ENCODE data around the gene HSP90AA1. TPM values are rescaled to one million over a fixed set of nuclear protein-coding genes. Genes with fewer than 3 reads are reported as not detected.

HSP90AA1 gene
- total and polyA plus RNA-seq, 2 experiments from 2014 or later, result 1,401 to 2,107 TPM

DNA sequence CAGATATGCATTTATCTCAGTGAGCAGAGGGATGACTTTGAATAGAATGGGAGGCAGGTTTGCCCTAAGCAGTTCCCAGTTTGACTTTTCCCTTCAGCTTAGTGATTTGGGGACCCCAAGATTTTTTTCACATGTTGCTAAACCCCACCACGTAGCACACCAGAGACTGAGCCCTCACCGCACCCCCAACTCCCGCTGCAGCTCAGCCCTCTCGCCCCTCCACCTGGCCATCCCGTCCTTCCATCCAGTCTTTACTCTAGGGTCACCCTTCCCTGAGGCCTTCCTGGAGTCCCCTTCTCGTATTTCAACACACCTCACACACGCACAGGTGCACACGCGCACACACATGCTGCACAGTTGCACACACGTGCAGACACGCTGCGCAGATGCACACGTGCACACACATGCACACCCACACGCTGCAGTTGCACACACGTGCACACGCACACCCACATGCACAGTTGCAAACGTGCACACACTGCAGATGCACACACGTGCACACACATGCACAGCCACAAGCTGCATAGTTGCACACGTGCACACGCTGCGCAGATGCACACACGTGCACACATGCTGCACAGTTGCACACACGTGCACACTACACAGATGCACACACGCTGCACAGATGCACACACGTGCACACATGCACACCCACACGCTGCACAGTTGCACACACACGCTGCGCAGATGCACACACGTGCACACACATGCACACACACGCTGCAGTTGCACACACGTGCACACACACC lies 30.0 kb downstream of the HSP90AA1 start:
- Histone ChIP-seq H3K4me1 (ENCODE audit: insufficient read depth) (0 out of 2 replicates have a peak, but pooled peaks cover 2% of the 10 kb centered on the region), H2AFZ (no peak overlapping the region), H3K9me2 (ENCODE audit: insufficient read depth) (no peaks in the 10 kb centered on the region), H4K20me1 (replicated peaks; ENCODE audit: insufficient read depth) (no peaks in the 10 kb centered on the region; the same call in 1 of the 2 replicates), H3K79me2 (replicated peaks; ENCODE audit: insufficient read depth) (no peaks in the 10 kb centered on the region), H3K27me3 (ENCODE audit: insufficient read depth) (no peaks in the 10 kb centered on the region), H3K36me3 (ENCODE audit: insufficient read depth) (no peaks in the 10 kb centered on the region), H3K27ac (ENCODE audit: low read depth) (no peak overlapping the region; the same call in 1 of the 2 replicates), H3K4me2 (no peak overlapping the region), H3K4me3 (no peak overlapping the region), H3F3A (replicated peaks; ENCODE audit: low read depth) (peaks cover 21% of the 10 kb centered on the region; the same call in 1 of the 2 replicates)
- Mint-ChIP-seq H3K36me3 (ENCODE audit: low read depth) (peaks cover 23% of the 10 kb centered on the region), H3K27me3 (ENCODE audit: insufficient read depth, low read depth, poor library complexity) (peaks cover 21% of the 10 kb centered on the region), H3K4me3 (no peak overlapping the region), H3K27ac (peak overlapping the region; percentile 70; the same call in 1 of the 2 replicates), H3K9me3 (no peaks in the 10 kb centered on the region), H3K4me1 (peaks cover 32% of the 10 kb centered on the region)
- TF ChIP-seq POLR2AphosphoS5 (IDR thresholded peaks at IDR 0.05; ENCODE audit: low read depth) (no peak), ZNF114 (CRISPR knock-in tag; IDR thresholded peaks at IDR 0.05) (no peak), NANOG (IDR thresholded peaks at IDR 0.05; ENCODE audit: borderline replicate concordance) (no peak), ZNF331 (CRISPR knock-in tag; IDR thresholded peaks at IDR 0.05; ENCODE audit: low read depth) (no peak)
- TF ChIP-seq, protein P1, sequence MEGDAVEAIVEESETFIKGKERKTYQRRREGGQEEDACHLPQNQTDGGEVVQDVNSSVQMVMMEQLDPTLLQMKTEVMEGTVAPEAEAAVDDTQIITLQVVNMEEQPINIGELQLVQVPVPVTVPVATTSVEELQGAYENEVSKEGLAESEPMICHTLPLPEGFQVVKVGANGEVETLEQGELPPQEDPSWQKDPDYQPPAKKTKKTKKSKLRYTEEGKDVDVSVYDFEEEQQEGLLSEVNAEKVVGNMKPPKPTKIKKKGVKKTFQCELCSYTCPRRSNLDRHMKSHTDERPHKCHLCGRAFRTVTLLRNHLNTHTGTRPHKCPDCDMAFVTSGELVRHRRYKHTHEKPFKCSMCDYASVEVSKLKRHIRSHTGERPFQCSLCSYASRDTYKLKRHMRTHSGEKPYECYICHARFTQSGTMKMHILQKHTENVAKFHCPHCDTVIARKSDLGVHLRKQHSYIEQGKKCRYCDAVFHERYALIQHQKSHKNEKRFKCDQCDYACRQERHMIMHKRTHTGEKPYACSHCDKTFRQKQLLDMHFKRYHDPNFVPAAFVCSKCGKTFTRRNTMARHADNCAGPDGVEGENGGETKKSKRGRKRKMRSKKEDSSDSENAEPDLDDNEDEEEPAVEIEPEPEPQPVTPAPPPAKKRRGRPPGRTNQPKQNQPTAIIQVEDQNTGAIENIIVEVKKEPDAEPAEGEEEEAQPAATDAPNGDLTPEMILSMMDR (conservative IDR thresholded peaks at IDR 0.05; ENCODE audit: low read depth in 2 of 2), result no peak
- TF ChIP-seq, protein P2, sequence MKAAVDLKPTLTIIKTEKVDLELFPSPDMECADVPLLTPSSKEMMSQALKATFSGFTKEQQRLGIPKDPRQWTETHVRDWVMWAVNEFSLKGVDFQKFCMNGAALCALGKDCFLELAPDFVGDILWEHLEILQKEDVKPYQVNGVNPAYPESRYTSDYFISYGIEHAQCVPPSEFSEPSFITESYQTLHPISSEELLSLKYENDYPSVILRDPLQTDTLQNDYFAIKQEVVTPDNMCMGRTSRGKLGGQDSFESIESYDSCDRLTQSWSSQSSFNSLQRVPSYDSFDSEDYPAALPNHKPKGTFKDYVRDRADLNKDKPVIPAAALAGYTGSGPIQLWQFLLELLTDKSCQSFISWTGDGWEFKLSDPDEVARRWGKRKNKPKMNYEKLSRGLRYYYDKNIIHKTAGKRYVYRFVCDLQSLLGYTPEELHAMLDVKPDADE (IDR thresholded peaks at IDR 0.05), result no peak
- DNase-seq (ENCODE audit: low spot score) (no peak), ATAC-seq (peak; percentile 9; the same call in 1 of the 3 replicates)

DNA sequence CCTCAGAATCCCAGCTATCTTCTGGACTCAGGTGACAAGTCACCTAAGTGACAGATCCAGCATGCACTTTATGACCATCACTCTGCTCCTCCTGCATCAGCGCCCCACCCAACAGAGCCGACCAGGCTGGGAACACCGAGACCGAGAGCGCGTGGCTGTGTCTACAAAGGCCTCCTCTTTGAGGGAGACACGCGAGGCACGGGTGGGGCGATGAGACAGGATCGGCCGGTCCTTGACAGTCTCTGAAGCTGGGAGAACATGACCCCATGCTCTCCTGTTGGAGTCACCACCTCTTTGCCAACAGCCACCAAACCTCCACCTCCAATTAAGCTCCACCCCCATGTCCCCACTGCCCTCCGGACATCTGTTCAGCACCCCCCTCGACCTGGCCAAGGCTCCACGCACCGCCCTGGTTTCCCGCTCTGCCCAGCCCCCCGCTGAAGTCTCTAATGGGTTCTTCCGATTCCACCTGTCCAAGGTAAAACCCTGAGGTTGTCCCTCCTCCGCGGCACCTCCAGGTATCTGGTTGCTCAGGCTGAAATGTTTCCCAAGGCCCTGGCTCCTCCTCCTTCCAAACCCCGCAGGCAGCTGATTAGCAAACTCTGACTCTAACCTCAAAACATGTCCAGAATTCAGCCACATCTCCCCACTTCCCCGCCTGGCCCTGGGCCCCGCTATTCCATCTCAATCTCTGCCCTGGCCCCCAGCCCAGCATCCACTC lies 31.5 kb downstream of the HSP90AA1 start:
- Histone ChIP-seq H3K36me3 (ENCODE audit: insufficient read depth) (peaks cover 5% of the 10 kb centered on the region; the same call in 1 of the 2 replicates), H3K27ac (ENCODE audit: low read depth) (peak overlapping the region; percentile 76), H3F3A (replicated peaks; ENCODE audit: low read depth) (peaks cover 21% of the 10 kb centered on the region; the same call in 1 of the 2 replicates), H4K20me1 (replicated peaks; ENCODE audit: insufficient read depth) (no peaks in the 10 kb centered on the region; the same call in 1 of the 2 replicates), H3K27me3 (ENCODE audit: insufficient read depth) (no peaks in the 10 kb centered on the region), H2AFZ (no peak overlapping the region), H3K4me1 (ENCODE audit: insufficient read depth) (0 out of 2 replicates have a peak, but pooled peaks cover 2% of the 10 kb centered on the region), H3K4me3 (no peak overlapping the region), H3K9me2 (ENCODE audit: insufficient read depth) (no peaks in the 10 kb centered on the region), H3K79me2 (replicated peaks; ENCODE audit: insufficient read depth) (no peaks in the 10 kb centered on the region), H3K4me2 (no peak overlapping the region)
- H3K4me1 Mint-ChIP-seq, result peaks cover 33% of the 10 kb centered on the region
- peak; percentile 68 for ATAC-seq
- peak overlapping the region; percentile 11 for H3K27ac Mint-ChIP-seq
- peaks cover 21% of the 10 kb centered on the region for H3K27me3 Mint-ChIP-seq (ENCODE audit: insufficient read depth, low read depth, poor library complexity)
- H3K9me3 Mint-ChIP-seq, result no peaks in the 10 kb centered on the region
- H3K4me3 Mint-ChIP-seq, result no peak overlapping the region; the same call in 2 of the 3 replicates
- peaks cover 35% of the 10 kb centered on the region for H3K36me3 Mint-ChIP-seq (ENCODE audit: low read depth)
- DNase-seq (ENCODE audit: low spot score), result peak; percentile 71
- no peak for TF ChIP-seq NANOG (IDR thresholded peaks at IDR 0.05; ENCODE audit: borderline replicate concordance)
- TF ChIP-seq POLR2AphosphoS5 (IDR thresholded peaks at IDR 0.05; ENCODE audit: low read depth), result no peak
- no peak for TF ChIP-seq CREB1 (CRISPR knock-in tag; IDR thresholded peaks at IDR 0.05; ENCODE audit: low read depth)
- TF ChIP-seq, protein P1 (conservative IDR thresholded peaks at IDR 0.05; ENCODE audit: low read depth in 2 of 2), result no peak
- TF ChIP-seq ZNF114 (CRISPR knock-in tag; IDR thresholded peaks at IDR 0.05), result no peak

Data from GM23338 (cell line).